Measurements from ENCODE around the gene DHX29.

DNA sequence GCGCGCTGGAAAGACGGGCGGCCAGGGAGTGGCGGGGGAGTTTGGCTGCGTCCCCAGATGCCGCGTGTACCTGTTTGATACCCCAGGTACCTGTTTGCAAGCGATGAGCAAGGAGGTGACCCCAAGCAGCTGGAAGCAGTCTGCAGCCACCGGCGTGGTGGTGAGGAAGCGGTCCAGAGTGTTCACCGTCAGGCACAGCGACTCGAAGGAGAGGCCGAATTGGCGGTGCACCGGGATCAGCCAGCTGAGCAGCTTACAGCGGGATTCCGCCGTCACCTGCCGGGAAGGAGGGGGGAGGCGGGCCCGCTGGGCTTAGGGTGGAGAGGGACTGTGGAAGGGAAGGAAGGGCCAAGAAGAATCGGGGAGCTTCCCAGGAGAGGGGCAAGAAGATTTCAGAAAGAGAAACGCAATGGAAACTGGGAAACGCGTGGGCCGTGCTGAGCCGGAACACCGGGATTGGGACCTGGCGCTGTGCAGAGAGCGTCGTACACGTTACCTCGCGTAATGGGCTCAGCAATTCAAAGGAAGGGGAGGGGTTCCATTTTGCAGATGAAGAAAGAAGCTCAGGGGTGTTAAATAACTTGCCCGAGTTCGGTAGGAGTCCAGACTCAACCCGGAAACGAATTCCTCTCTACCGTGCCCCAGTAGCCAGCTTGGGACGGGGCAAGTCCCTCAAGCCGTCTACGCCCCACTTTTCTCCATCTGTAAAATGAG lies 75.1 kb downstream of the DHX29 start:
- TF ChIP-seq, protein P1, sequence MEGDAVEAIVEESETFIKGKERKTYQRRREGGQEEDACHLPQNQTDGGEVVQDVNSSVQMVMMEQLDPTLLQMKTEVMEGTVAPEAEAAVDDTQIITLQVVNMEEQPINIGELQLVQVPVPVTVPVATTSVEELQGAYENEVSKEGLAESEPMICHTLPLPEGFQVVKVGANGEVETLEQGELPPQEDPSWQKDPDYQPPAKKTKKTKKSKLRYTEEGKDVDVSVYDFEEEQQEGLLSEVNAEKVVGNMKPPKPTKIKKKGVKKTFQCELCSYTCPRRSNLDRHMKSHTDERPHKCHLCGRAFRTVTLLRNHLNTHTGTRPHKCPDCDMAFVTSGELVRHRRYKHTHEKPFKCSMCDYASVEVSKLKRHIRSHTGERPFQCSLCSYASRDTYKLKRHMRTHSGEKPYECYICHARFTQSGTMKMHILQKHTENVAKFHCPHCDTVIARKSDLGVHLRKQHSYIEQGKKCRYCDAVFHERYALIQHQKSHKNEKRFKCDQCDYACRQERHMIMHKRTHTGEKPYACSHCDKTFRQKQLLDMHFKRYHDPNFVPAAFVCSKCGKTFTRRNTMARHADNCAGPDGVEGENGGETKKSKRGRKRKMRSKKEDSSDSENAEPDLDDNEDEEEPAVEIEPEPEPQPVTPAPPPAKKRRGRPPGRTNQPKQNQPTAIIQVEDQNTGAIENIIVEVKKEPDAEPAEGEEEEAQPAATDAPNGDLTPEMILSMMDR (tag by site-specific recombination; IDR thresholded peaks at IDR 0.05): no peak
- no peak for TF ChIP-seq ZNF423 (tag by site-specific recombination; IDR thresholded peaks at IDR 0.05)

All from HEK293 (cell line).